ENCODE data around the gene NRXN3. TPM values are rescaled to one million over a fixed set of nuclear protein-coding genes. Genes with fewer than 3 reads are reported as not detected.

The NRXN3 gene
- total and polyA plus RNA-seq, 2 of the 4 experiments (the other 2 are of a cell fraction), result 4.8 to 25.1 TPM

DNA sequence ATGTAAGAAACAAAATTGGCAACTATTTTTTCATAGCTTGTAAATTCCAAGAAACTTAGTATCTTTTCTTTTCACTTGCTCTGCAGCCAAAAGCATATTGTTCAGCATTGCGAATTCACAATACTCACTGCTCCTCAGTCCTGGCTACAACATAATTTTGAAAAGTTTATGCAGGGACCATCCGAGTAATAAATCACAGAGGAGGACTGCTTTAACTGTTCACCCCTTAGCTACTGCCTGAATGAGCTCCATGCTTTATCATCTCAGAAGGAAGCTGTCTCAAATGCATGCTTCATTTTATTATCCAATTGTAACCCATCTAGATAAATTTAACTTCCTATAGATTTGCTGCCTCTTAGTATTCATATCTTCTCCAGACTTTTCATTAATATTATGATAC is 1213.3 kb downstream of the NRXN3 start:
- Histone ChIP-seq H2AK9ac (replicated peaks; ENCODE audit: low read depth, low read length, poor library complexity) (no peak overlapping the region), H3K9me1 (ENCODE audit: insufficient read depth, low read length) (0 out of 2 replicates have a peak, but pooled peaks cover 3% of the 10 kb centered on the region), H2BK20ac (ENCODE audit: low read depth, low read length) (no peak overlapping the region), H3K4me1 (ENCODE audit: control insufficient read depth, insufficient read depth, low read length) (no peaks in the 10 kb centered on the region), H4K5ac (ENCODE audit: low read depth, low read length) (no peak overlapping the region), H3K4me2 (ENCODE audit: low read depth, low read length) (no peak overlapping the region), H4K91ac (ENCODE audit: insufficient read depth, low read depth, low read length) (no peak overlapping the region), H3K56ac (ENCODE audit: extremely low read depth, insufficient read depth, low read length) (no peak overlapping the region), H3K4me3 (ENCODE audit: insufficient read depth, low read depth, low read length) (no peak overlapping the region), H3K27ac (ENCODE audit: insufficient read depth, low read length) (no peak overlapping the region), H3K36me3 (ENCODE audit: control insufficient read depth, insufficient read depth, low read length) (no peaks in the 10 kb centered on the region), H2BK120ac (ENCODE audit: low read depth, low read length) (no peak overlapping the region), H3K27me3 (ENCODE audit: control insufficient read depth, insufficient read depth, low read length) (no peaks in the 10 kb centered on the region), H3K4ac (ENCODE audit: low read depth, low read length) (no peak overlapping the region), H2BK15ac (ENCODE audit: low read depth, low read length) (no peak overlapping the region), H3K23ac (ENCODE audit: low read depth, low read length) (no peak overlapping the region), H3K18ac (ENCODE audit: low read depth, low read length) (no peak overlapping the region), H3K9me3 (ENCODE audit: control insufficient read depth, insufficient read depth, low read length) (no peaks in the 10 kb centered on the region), H2AK5ac (ENCODE audit: low read depth, low read length) (no peak overlapping the region), H3K14ac (replicated peaks; ENCODE audit: low read depth, low read length) (no peak overlapping the region), H4K20me1 (ENCODE audit: insufficient read depth, low read length) (no peaks in the 10 kb centered on the region), H2AFZ (replicated peaks; ENCODE audit: low read length, poor library complexity) (no peak overlapping the region), H3K79me1 (ENCODE audit: low read depth in 1 of 2, low read length in 2 of 2) (0 out of 4 replicates have a peak, but pooled peaks cover 0 to 2% of the 10 kb centered on the region in 2 experiments), H3K9ac (ENCODE audit: low read depth, low read length) (no peak overlapping the region), H2BK5ac (ENCODE audit: low read depth, low read length, poor library complexity, severe bottlenecking) (no peak overlapping the region), H4K8ac (ENCODE audit: low read depth in 2 of 2, low read length in 2 of 2) (no peak overlapping the region)
- in situ Hi-C loops (cut with MboI; ENCODE audit: low sequenced_read_pairs) (no loop called here), intact Hi-C loops (cut with micrococcal nuclease) (no loop called here), dilution Hi-C loops (cut with HindIII; ENCODE audit: low sequenced_read_pairs, unreplicated experiment) (no loop called here)
- TF ChIP-seq USF2 (IDR thresholded peaks at IDR 0.05; ENCODE audit: low read depth, low read length) (no peak), MAZ (IDR thresholded peaks at IDR 0.05; ENCODE audit: borderline replicate concordance, low read depth, low read length) (no peak)
- CTCF ChIA-PET, result no interaction called here
- BruUV-seq (replicated peaks), result no TSS peak
- DNase-seq, result no peak
- WGBS, 2 experiments (ENCODE audit: extremely low coverage in 2 of 2, insufficient read length in 1 of 2), result 81% methylated on average over 2 of the region's 2 CpGs; no CpG with 5 or more reads in 1 of the 2 experiments
- ATAC-seq (ENCODE audit: low read depth), result no peak
- POLR2A ChIA-PET (ENCODE audit: unreplicated experiment), result no interaction called here

Data from IMR-90 (cell line).